GM12878 (cell line): Measurements from ENCODE around the gene ANKMY1. TPM values are rescaled to one million over a fixed set of nuclear protein-coding genes. Genes with fewer than 3 reads are reported as not detected.

ENCODE experiments used
- ATAC-seq: fragments of 200-7000 bp; cut with Tn5 transposase; 3 replicates; pipeline ENCODE4 v1.9.1; 2020; ENCODE audit warnings: mild to moderate bottlenecking, moderate library complexity
- BruUV-seq: library from RNA; stranded (reverse); fragments of 400-500 nt; replicated peaks from 2 replicates; lab custom pipeline; 2021; lab: Mats Ljungman, UMichigan
- CTCF ChIA-PET: fragments of 300-600 bp; sonication (Branson Sonifier 250); formaldehyde crosslinking; extraction: SDS; loops from one replicate; lab custom pipeline; 2021; ENCODE audit warnings: inconsistent platforms; lab: Yijun Ruan, JAX
- POLR2A ChIA-PET: fragments of 350-600 bp; formaldehyde crosslinking; extraction: SDS; loops from one replicate; lab custom pipeline; 2021; ENCODE audit warnings: inconsistent platforms; lab: Charles Lee
- RAD21 ChIA-PET: fragments of 300-600 bp; sonication (Branson Sonifier 250); formaldehyde crosslinking; loops from one replicate; lab custom pipeline; 2023; ENCODE audit warnings: antibody characterized with exemption; ENCODE audit not compliant: unreplicated experiment; lab: Charles Lee
- SMC1A ChIA-PET: fragments of 300-600 bp; sonication (Branson Sonifier 250); formaldehyde crosslinking; loops from one replicate; lab custom pipeline; 2023; ENCODE audit not compliant: unreplicated experiment, uncharacterized antibody; lab: Charles Lee
- DNase-seq: peaks from one replicate; pipeline ENCODE4 v3.0.0-alpha.2; 2011; ENCODE audit warnings: low read depth, low spot score
- FAIRE-seq: peaks from 3 replicates; lab custom pipeline; 2011; peaks lifted over from hg19 to GRCh38; lab: Jason Lieb, UNC
- H2AFZ ChIP-seq: 2 replicates; pipeline ENCODE4 v1.6.0; 2011; ENCODE audit warnings: low read depth, low read length, control low read depth; ENCODE audit not compliant: control insufficient read depth
- H3K27ac ChIP-seq: 2 replicates; pipeline ENCODE4 v1.5.1; 2011; ENCODE audit warnings: control low read depth; ENCODE audit not compliant: control insufficient read depth, insufficient read depth
- H3K27me3 ChIP-seq, 2 experiments: replicated peaks in 1 of 2; 2 replicates each; pipeline versions ENCODE4 v1.6.0 to v1.6.1; 2011; ENCODE audit warnings: low read length in 1 of 2; ENCODE audit not compliant: control insufficient read depth in 2 of 2, insufficient read depth in 2 of 2
- H3K36me3 ChIP-seq, 2 experiments: 2 replicates each; pipeline ENCODE4 v1.5.1; 2011; ENCODE audit warnings: low read length in 1 of 2; ENCODE audit not compliant: control insufficient read depth in 2 of 2, insufficient read depth in 2 of 2
- H3K4me1 ChIP-seq: 2 replicates; pipeline ENCODE4 v1.6.1; 2011; ENCODE audit warnings: mild to moderate bottlenecking, low read length, moderate library complexity, mixed read lengths; ENCODE audit not compliant: control insufficient read depth, insufficient read depth
- H3K4me2 ChIP-seq: 2 replicates; pipeline ENCODE4 v1.6.0; 2011; ENCODE audit warnings: control low read depth; ENCODE audit not compliant: control insufficient read depth, insufficient read depth
- H3K4me3 ChIP-seq: fragments of 200-600 bp; sonication (generic); 2 replicates; pipeline ENCODE4 v1.5.1; 2016
- H3K79me2 ChIP-seq: 2 replicates; pipeline ENCODE4 v1.6.0; 2011; ENCODE audit warnings: low read length; ENCODE audit not compliant: control insufficient read depth, insufficient read depth
- H3K9ac ChIP-seq: 2 replicates; pipeline ENCODE4 v1.8.0; 2011; ENCODE audit warnings: low read length, control low read depth, mixed read lengths; ENCODE audit not compliant: control insufficient read depth, insufficient read depth
- H3K9me3 ChIP-seq: replicated peaks from 3 replicates; pipeline ENCODE4 v1.5.1; 2011; ENCODE audit warnings: mild to moderate bottlenecking, low read length; ENCODE audit not compliant: control insufficient read depth, insufficient read depth
- H4K20me1 ChIP-seq: 2 replicates; pipeline ENCODE4 v1.6.0; 2011; ENCODE audit not compliant: control insufficient read depth, insufficient read depth
- CBX3 ChIP-seq: fragments of 200-600 bp; sonication (generic); IDR thresholded peaks from 2 replicates; pipeline ENCODE4 v1.6.1; 2016; ENCODE audit warnings: low read depth, borderline replicate concordance
- FOXK2 ChIP-seq: fragments of 450-650 bp; IDR thresholded peaks from 2 replicates; pipeline ENCODE4 v1.6.1; 2017; ENCODE audit warnings: mild to moderate bottlenecking, moderate library complexity
- KLF5 ChIP-seq: fragments of 450-650 bp; IDR thresholded peaks from 2 replicates; pipeline ENCODE4 v1.6.1; 2014; ENCODE audit warnings: mild to moderate bottlenecking; ENCODE audit not compliant: partially characterized antibody
- MXI1 ChIP-seq: fragments of 150-350 bp; IDR thresholded peaks from 2 replicates; pipeline ENCODE4 v1.6.1; 2011; ENCODE audit warnings: low read depth, mild to moderate bottlenecking, inconsistent platforms, low read length, improper control_type of control experiment
- PAX5 ChIP-seq: IDR thresholded peaks from 2 replicates; pipeline ENCODE4 v1.6.1; 2011; ENCODE audit warnings: low read depth, low read length, borderline replicate concordance
- STAT3 ChIP-seq: IDR thresholded peaks from 2 replicates; pipeline ENCODE4 v1.6.1; 2011; ENCODE audit warnings: low read depth, low read length, improper control_type of control experiment
- YY1 ChIP-seq: IDR thresholded peaks from 2 replicates; pipeline ENCODE4 v1.6.1; 2011; ENCODE audit warnings: low read depth, mild to moderate bottlenecking, low read length
- WGBS: methylation state at CpG from one replicate; pipeline ENCODE4 v1.1.6; 2016; ENCODE audit warnings: low lambda C conversion rate; ENCODE audit not compliant: insufficient replicate concordance, insufficient coverage; ENCODE audit errors: missing lambda C conversion rate; 5-methylcytosine and 5-hydroxymethylcytosine counted together
- in situ Hi-C: fragments of 300-500 bp; cut with MboI; formaldehyde crosslinking; loops from 9 replicates; pipeline ENCODE4 v1.14.3; 2018; ENCODE audit warnings: mixed read lengths
- intact Hi-C: fragments of 100-400 bp; cut with micrococcal nuclease; formaldehyde crosslinking; loops from one replicate; pipeline ENCODE4 v1.14.2; 2022; ENCODE audit not compliant: unreplicated experiment
- polyA plus RNA-seq, 11 experiments: library from polyadenylated mRNA; depleted of rRNA in 4 of 11; unstranded in 6 of 11; stranded (reverse) in 5 of 11; fragments of >200 nt; fragmentation: Nextera tagmentation in 4 of 11; fragmentation: Illumina TruSeq in 1 of 11; extraction: Ambion mirVana in 4 of 11; extraction: Trizol in 1 of 11; gene quantifications; 1 replicate in 1 of 11; 2 replicates in 10 of 11; pipeline versions ENCODE4 v1.2.1 to v1.2.3, GENCODE V29; 2011 to 2016; ENCODE audit warnings: inconsistent platforms in 2 of 11, missing spikeins in 2 of 11, low read depth in 1 of 11
- total RNA-seq, 4 experiments: library from RNA; depleted of rRNA in 3 of 4; stranded (reverse); fragments of >200 nt in 3 of 4; fragmentation: Illumina TruSeq in 1 of 4; extraction: Trizol in 1 of 4; gene quantifications; 2 replicates each; pipeline versions ENCODE4 v1.2.1 to v1.2.3, GENCODE V29; 2013 to 2021
- TF ChIP-seq, protein P1 (sequence below): IDR thresholded peaks from 2 replicates; pipeline ENCODE4 v1.6.1; 2011; ENCODE audit warnings: mild to moderate bottlenecking, low read depth, low read length, moderate library complexity; ENCODE audit not compliant: insufficient replicate concordance
- TF ChIP-seq, protein P2 (sequence below): fragments of 450-650 bp; IDR thresholded peaks from 2 replicates; pipeline ENCODE4 v1.6.1; 2016; ENCODE audit warnings: mild to moderate bottlenecking
- TF ChIP-seq, protein P3 (sequence below): fragments of 450-650 bp; IDR thresholded peaks from 2 replicates; pipeline ENCODE4 v1.6.1; 2017; ENCODE audit warnings: mild to moderate bottlenecking, moderate library complexity

Gene ANKMY1
- total and polyA plus RNA-seq, 10 of the 15 experiments (the other 5 are each of a cell fraction or from before 2014, with no cell fraction given) = 1.1 to 15.3 (median 11.1) TPM

DNA sequence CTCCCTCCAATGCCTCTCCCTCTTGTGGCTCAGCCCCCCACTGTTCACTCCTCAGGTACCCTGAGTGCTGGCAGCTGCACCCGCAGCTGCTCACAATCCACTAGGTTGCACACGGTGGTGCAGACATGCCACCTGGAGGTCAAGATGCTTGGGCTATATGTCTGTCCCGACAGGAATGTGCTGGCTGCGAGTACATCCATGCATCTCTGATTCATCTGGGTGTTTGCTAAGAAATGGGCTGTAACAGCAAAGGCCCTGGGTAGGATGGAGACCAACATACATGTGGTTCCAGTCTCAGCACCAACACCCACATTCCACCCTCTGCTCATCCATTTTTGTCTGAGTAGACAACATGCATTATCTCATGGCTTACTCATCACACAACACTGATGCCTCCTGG is 31.3 kb downstream of the ANKMY1 start:
- ChIA-PET POLR2A (no interaction called here), SMC1A (no interaction called here), CTCF (no interaction called here), RAD21 (no interaction called here)
- H4K20me1 ChIP-seq = no peaks in the 10 kb centered on the region
- H3K4me1 ChIP-seq = no peaks in the 10 kb centered on the region
- peaks cover 19% of the 10 kb centered on the region; the same call in 2 of the 3 replicates for H3K9me3 ChIP-seq
- DNase-seq (no peak), ATAC-seq (no peak), FAIRE-seq (no peak)
- H3K79me2 ChIP-seq = no peaks in the 10 kb centered on the region
- H3K9ac ChIP-seq = no peak overlapping the region
- intact Hi-C loops (no loop called here), in situ Hi-C loops (no loop called here)
- H3K27ac ChIP-seq = no peak overlapping the region
- BruUV-seq = no TSS peak
- no peak overlapping the region for H3K4me3 ChIP-seq
- TF ChIP-seq, protein P1, sequence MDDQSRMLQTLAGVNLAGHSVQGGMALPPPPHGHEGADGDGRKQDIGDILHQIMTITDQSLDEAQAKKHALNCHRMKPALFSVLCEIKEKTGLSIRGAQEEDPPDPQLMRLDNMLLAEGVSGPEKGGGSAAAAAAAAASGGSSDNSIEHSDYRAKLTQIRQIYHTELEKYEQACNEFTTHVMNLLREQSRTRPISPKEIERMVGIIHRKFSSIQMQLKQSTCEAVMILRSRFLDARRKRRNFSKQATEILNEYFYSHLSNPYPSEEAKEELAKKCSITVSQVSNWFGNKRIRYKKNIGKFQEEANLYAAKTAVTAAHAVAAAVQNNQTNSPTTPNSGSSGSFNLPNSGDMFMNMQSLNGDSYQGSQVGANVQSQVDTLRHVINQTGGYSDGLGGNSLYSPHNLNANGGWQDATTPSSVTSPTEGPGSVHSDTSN = no peak
- TF ChIP-seq STAT3 = no peak
- TF ChIP-seq, protein P2, sequence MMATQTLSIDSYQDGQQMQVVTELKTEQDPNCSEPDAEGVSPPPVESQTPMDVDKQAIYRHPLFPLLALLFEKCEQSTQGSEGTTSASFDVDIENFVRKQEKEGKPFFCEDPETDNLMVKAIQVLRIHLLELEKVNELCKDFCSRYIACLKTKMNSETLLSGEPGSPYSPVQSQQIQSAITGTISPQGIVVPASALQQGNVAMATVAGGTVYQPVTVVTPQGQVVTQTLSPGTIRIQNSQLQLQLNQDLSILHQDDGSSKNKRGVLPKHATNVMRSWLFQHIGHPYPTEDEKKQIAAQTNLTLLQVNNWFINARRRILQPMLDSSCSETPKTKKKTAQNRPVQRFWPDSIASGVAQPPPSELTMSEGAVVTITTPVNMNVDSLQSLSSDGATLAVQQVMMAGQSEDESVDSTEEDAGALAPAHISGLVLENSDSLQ = no peak
- H3K4me2 ChIP-seq = no peak overlapping the region
- H3K27me3 ChIP-seq = no peaks in the 10 kb centered on the region
- no peak overlapping the region for H2AFZ ChIP-seq
- peaks cover 0 to 3% of the 10 kb centered on the region in 2 experiments; a peak in 1 of 4 replicates for H3K36me3 ChIP-seq
- WGBS = 75% methylated on average over 4 of the region's 4 CpGs

DNA sequence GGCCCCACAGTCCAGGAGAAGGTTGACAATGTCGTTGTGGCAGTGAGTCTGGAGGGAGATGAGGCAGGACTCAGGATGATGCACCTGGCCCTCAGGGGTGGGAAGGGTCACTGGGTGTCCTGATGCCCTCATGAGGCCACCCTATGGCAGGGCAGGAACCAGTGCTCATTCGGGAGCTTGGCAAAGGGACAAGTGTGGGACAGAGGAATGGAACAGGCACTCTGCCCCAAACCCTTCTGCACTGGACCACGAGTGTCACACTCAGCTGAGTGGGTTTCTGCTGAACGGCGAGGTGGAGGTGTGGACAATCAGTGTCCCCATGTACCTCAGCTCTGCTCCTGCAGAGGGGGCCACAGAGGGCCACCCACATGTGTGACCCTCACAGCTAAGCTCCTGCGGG is 32.0 kb downstream of the ANKMY1 start:
- RAD21 ChIA-PET = no interaction called here
- ATAC-seq = no peak
- no peaks in the 10 kb centered on the region for H3K27me3 ChIP-seq
- SMC1A ChIA-PET = no interaction called here
- CTCF ChIA-PET = no interaction called here
- no peak for DNase-seq
- H3K4me3 ChIP-seq = no peak overlapping the region
- intact Hi-C loops (no loop called here), in situ Hi-C loops (no loop called here)
- no peaks in the 10 kb centered on the region for H3K4me1 ChIP-seq
- peaks cover 0 to 3% of the 10 kb centered on the region in 2 experiments; a peak in 1 of 4 replicates for H3K36me3 ChIP-seq
- H2AFZ ChIP-seq = no peak overlapping the region
- H3K4me2 ChIP-seq = no peak overlapping the region
- WGBS = 96% methylated on average over 6 of the region's 6 CpGs
- no peaks in the 10 kb centered on the region for H4K20me1 ChIP-seq
- no peak for FAIRE-seq
- H3K27ac ChIP-seq = no peak overlapping the region
- no peak overlapping the region for H3K9ac ChIP-seq
- H3K79me2 ChIP-seq = no peaks in the 10 kb centered on the region
- H3K9me3 ChIP-seq = peaks cover 19% of the 10 kb centered on the region; the same call in 2 of the 3 replicates
- POLR2A ChIA-PET = no interaction called here
- BruUV-seq = no TSS peak
- TF ChIP-seq CBX3 (no peak), FOXK2 (no peak), KLF5 (no peak), PAX5 (no peak), MXI1 (no peak), YY1 (no peak)
- TF ChIP-seq, protein P3, sequence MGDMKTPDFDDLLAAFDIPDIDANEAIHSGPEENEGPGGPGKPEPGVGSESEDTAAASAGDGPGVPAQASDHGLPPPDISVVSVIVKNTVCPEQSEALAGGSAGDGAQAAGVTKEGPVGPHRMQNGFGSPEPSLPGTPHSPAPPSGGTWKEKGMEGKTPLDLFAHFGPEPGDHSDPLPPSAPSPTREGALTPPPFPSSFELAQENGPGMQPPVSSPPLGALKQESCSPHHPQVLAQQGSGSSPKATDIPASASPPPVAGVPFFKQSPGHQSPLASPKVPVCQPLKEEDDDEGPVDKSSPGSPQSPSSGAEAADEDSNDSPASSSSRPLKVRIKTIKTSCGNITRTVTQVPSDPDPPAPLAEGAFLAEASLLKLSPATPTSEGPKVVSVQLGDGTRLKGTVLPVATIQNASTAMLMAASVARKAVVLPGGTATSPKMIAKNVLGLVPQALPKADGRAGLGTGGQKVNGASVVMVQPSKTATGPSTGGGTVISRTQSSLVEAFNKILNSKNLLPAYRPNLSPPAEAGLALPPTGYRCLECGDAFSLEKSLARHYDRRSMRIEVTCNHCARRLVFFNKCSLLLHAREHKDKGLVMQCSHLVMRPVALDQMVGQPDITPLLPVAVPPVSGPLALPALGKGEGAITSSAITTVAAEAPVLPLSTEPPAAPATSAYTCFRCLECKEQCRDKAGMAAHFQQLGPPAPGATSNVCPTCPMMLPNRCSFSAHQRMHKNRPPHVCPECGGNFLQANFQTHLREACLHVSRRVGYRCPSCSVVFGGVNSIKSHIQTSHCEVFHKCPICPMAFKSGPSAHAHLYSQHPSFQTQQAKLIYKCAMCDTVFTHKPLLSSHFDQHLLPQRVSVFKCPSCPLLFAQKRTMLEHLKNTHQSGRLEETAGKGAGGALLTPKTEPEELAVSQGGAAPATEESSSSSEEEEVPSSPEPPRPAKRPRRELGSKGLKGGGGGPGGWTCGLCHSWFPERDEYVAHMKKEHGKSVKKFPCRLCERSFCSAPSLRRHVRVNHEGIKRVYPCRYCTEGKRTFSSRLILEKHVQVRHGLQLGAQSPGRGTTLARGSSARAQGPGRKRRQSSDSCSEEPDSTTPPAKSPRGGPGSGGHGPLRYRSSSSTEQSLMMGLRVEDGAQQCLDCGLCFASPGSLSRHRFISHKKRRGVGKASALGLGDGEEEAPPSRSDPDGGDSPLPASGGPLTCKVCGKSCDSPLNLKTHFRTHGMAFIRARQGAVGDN = no peak
